Hematopoietic multipotent progenitor cell (in vitro differentiated cells): ENCODE measurements around the gene ZNF425. TPM values are rescaled to one million over a fixed set of nuclear protein-coding genes. Genes with fewer than 3 reads are reported as not detected.
A peak's percentile ranks its signal among the peaks of the same experiment; 100 is the strongest.
"Not testable (repeated sequence)": the region's sequence is repeated elsewhere in the genome, so short reads cannot be mapped to it uniquely, and the experiment has no call there.

ENCODE experiments used
- DNase-seq, 3 donors: peaks; one replicate each; pipeline ENCODE4 v3.0.0-alpha.2; 2011 to 2015; ENCODE audit warnings: low read depth in 2 of 3, low spot score in 2 of 3
- total RNA-seq: library from RNA; depleted of rRNA; stranded (reverse); fragments of >200 nt; gene quantifications from one replicate; pipeline ENCODE4 v1.2.3, GENCODE V29; 2012

The ZNF425 gene
- 3.0 TPM for total RNA-seq

GRCh38 chr7:149125863-149126661, at the start of gene ZNF425:
Gene ZNF425, minus strand, starts transcription at chr7:149126324. Its CDS starts 111 bp downstream, at chr7:149126213.
- DNase-seq = peak; percentile 93 to 95 (median 94)

DNA sequence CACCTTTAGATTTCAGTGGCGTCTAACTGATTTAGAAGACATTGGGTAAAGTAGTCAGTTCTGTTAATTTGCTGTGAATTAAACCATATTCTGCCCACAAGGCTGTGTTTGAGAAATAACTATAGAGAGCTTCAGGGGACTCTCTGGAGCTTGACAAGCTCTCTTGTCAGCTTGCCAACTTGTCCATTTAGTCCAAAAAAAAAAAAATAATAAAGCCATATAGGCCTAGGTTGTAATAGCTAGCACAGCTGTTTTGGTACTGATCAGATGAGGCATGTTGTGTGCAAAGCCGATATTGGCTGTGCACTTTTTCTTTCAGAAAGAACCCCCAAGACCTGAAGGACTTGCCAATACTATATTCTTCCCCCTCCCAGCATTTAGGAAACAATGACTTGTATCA, 49.0 kb upstream of the ZNF425 start:
- no peak for DNase-seq

DNA sequence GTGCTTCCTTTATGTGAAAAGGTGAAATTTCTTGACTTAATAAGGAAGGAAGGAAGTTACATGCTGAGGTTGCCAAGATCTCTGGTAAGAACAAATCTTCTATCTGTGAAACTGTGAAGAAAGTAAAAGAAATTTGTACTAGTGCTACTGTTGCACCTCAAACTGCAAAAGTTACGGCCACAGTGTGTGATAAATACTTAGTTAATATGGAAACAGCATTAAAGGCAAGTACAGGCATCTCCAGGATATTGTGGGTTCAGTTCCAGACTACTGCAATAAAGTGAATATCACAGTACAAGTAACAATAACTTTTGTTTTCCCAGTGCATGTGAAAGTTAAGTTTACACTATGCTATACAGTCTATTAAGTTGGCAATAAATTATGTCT, 46.4 kb upstream of the ZNF425 start:
- DNase-seq = no peak

DNA sequence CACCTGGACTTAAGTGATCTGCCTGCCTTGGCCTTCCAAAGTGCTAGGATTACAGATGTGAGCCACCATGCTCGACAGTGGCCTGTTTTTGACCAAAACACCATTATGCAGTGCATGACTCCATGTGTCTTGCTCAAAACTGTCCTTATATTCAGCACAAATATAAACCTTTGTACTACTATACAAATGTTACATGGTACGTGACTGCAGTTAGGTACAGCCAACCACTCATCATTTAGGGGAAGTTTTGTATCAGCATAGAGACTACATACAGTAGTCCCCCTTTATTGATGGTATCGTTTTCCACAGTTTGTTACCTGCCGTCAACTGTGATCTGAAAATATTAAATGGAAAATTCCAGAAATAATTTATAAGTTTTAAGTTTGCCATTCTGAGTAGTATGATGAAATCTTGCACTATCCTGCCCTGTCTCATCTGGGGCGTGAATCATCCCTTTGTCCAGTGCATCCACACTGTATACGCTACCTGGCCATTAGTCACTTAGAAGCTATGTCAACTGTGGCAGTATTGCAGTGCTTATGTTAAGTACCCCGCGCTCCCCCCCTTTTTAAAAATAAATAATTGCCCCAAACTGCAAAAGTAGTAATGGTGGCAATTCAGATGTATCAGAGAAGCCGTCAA, 45.9 kb upstream of the ZNF425 start:
- no peak for DNase-seq

DNA sequence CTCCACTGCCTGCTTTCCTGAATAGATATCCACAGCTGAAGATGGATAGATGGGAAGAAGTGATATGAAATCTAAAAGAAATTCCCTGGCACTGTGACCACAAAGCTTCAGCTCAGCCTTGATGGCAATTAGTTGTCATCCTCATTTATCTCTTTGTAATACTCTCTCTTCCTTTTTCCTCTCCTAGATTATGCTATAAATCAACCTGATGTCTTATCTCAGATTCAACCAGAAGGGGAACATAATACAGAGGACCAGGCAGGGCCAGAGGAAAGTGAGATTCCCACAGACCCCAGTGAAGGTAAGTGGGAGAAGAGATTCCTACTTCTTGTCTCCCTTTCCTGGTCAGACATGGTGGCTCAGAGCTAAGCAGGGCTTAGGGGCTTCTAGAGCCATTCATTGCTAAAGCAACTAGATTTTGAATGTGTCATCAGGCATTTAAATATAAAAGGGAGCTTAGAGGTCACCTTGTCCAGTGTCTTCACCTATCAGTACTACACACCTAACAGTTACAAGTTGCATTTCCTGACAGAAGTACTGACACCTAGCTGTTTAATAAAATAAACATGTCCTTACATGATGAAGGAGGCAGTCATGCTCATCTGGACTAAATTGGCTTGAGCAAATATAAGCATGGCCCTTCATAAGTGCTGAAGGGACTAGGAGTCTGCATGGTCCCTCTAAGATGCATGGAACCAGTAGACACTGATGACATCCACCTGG, 40.7 kb upstream of the ZNF425 start:
- DNase-seq = no peak

GRCh38 chr7:149166142-149166541, 40.0 kb upstream of the ZNF425 start:
- DNase-seq = no peak

GRCh38 chr7:149161241-149161848, 35.2 kb upstream of the ZNF425 start:
- DNase-seq = no peak

GRCh38 chr7:149156898-149157297, 30.8 kb upstream of the ZNF425 start:
- DNase-seq = no peak

DNA sequence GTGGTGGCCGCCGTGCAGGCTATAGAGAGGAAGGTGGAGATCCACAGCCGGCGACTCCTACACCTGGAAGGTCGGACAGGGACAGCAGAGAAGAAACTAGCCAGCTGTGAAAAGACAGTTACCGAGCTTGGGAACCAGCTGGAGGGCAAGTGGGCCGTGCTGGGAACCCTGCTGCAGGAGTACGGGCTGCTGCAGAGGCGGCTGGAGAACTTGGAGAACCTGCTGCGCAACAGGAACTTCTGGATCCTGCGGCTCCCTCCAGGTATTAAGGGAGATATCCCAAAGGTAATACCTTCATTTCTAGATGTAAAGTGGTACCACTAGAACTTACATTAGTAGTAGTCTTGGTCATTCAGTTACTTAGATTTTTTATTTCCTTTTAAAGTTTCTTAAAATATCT, 27.9 kb upstream of the ZNF425 start:
- no peak for DNase-seq

DNA sequence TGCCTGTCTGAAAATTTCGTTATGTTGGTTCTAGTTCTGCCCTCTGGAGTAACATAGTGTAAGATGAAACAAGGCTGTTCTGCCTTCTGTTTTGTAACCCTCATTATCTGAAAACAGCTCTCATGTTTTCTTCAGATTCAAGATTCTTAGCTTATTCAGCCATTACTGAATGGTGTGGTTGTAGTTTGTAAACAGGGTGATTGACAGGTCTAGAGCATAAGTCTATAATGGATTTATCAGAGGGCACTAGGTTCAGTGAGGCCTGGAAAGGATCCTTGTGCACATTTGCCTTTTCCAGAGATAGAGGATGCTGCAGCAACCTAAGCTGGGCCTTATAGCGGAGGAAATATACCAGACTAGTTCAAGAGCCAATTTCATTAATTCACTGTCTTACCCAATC, 27.2 kb upstream of the ZNF425 start:
- DNase-seq = no peak

DNA sequence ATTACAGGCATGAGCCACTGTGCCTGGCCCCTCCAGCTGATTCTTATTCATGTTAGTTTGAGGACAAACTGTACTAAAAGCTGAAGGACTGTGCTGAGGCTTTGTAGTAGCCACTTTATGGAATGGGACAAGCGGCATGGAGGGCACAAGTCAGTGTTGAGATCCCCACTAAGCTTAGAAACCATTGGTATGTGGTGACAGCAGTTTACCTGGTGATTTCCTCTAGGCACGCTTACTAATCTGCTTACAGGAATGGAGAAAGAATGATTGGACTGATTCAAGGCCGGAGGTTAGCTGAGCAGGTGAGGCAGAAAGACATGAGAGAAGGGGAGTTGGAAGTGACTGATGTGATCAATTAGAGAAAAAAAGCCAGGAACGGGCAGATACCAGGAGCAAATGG, 24.9 kb upstream of the ZNF425 start:
- no peak for DNase-seq

- peak in 2 of 3 donors; percentile 52 to 57 for DNase-seq
These were observed 21.9 kb upstream of the ZNF425 start for GRCh38 chr7:149147752-149148653.

DNA sequence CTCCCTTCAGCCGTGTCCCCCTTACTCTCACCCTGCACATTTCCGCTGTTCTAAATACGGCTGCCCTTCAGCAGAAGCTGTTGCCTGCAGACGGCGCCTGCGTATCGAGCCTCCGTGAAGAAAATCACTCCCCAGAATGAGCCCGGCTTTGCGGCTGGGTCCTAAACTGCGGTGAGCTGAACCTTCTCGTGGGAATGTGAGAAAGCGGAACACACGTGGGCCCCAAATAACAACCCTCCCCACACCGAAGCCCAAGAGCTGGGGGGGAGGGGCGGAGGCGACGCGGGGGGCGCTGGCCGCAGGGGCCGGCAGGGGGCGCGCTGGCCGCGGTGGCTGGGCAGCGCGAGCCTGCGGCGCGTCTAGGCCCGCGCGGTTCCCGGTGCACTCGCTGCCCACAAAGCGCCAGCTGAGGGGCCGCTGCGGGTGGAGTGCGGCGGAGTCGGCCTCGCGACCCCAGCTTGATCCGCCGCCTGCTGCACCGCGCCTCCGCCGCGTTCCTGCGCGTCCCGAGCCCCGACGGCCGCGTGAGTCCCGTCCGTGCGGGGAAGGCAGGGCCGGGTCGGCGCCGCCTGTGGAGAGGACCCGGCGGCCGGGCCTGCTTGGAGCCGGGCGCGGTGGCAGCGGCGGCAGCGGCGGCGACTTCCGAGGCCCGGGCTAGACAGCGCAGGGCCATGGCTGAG, 21.1 kb upstream of the ZNF425 start, which contains the start of gene ZNF398:
TSS of gene ZNF398 (plus strand) at position 382 of the 680 bp plus-strand sequence. CDS start at position 672, 290 bp downstream.
- peak; percentile 84 to 93 (median 92) for DNase-seq

GRCh38 chr7:149145031-149145845, 19.1 kb upstream of the ZNF425 start:
- DNase-seq = no peak

DNA sequence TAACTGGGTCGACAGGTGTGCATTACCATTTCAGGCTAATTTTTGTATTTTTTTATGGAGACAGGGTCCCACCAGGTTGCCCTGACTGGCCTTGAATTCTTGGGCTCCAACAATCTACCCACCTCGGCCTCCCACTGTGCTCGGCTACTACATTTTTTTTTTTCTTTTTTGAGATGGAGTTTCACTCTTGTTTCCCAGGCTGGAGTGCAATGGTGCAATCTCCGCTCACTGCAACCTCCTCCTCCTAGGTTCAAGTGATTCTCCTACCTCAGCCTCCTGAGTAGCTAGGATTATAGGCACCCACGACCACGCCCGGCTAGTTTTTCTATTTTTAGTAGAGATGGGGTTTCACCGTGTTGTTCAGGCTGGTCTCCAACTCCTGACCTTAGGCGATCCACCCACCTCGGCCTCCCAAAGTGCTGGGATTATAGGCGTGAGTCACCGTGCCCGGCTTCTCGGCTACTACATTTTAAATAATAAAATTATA, 18.4 kb upstream of the ZNF425 start:
- not testable (repeated sequence) for DNase-seq

GRCh38 chr7:149141893-149142292, 15.8 kb upstream of the ZNF425 start:
- DNase-seq = no peak

DNA sequence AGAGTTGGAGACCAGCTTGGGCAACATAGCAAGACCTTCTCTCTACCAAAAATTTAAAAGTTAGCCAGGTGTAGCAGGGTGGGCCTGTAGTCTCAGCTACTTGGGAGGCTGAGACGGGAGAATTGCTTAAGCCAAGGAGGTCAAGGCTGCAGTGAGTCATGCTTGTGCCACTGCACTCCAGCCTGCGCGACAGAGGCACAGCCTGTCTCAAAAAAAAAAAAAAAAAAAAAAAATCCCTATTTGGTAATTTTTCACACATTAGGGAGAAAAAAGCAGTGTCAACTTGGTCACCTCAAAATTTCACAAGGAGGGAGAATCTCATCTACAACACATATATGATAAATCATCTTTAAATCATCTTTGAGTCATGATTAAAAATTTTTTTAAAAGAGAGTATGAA, 14.7 kb upstream of the ZNF425 start:
- no peak for DNase-seq

DNA sequence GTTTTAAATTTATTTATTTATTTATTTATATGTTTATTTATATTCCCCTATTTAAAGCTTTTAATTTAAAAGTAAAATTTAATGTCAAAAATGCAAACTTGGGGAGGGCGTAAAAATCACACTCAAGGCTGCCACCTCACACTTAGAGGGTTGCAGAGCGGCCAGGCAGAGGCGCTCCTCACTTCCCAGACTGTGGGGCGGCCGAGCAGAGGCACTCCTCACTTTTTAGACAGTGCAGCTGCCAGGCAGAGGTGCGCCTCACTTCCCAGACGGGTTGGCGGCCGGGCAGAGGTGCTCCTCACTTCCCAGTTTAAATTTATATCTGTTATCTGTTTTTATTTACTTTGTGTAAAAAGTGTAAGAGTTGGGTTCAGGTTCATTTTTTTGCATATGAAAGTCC, 10.0 kb upstream of the ZNF425 start:
- no peak for DNase-seq
